Glutamatergic neuron (in vitro differentiated cells): Measurements from ENCODE around the gene HRH3. TPM values are rescaled to one million over a fixed set of nuclear protein-coding genes. Genes with fewer than 3 reads are reported as not detected.

Experiments
- DNase-seq: peaks from one replicate; pipeline ENCODE4 v3.0.0; 2022
- H3K27ac Mint-ChIP-seq: one replicate; pipeline ENCODE4 v1.8.0; 2020; ENCODE audit warnings: mild to moderate bottlenecking, mixed read lengths, inconsistent platforms; ENCODE audit not compliant: unreplicated experiment
- H3K27me3 Mint-ChIP-seq: one replicate; pipeline ENCODE4 v1.8.0; 2020; ENCODE audit warnings: mild to moderate bottlenecking, moderate library complexity, mixed read lengths, inconsistent platforms; ENCODE audit not compliant: unreplicated experiment
- H3K36me3 Mint-ChIP-seq: one replicate; pipeline ENCODE4 v1.8.0; 2020; ENCODE audit warnings: mild to moderate bottlenecking, mixed read lengths, inconsistent platforms; ENCODE audit not compliant: unreplicated experiment
- H3K4me1 Mint-ChIP-seq: one replicate; pipeline ENCODE4 v1.8.0; 2020; ENCODE audit warnings: mild to moderate bottlenecking, low read depth, mixed read lengths, inconsistent platforms; ENCODE audit not compliant: unreplicated experiment
- H3K4me3 Mint-ChIP-seq: one replicate; pipeline ENCODE4 v1.8.0; 2020; ENCODE audit warnings: mild to moderate bottlenecking, mixed read lengths, inconsistent platforms; ENCODE audit not compliant: unreplicated experiment
- H3K9me3 Mint-ChIP-seq: one replicate; pipeline ENCODE4 v1.8.0; 2020; ENCODE audit warnings: mild to moderate bottlenecking, moderate library complexity, mixed read lengths, inconsistent platforms; ENCODE audit not compliant: unreplicated experiment
- CTCF ChIP-seq: fragments of 200-600 bp; sonication (generic); IDR thresholded peaks from one replicate; pipeline ENCODE4 v1.5.0; 2021; ENCODE audit not compliant: partially characterized antibody, unreplicated experiment
- total RNA-seq: library from RNA; stranded (reverse); fragmentation: NEBNext Ultra II Directional; extraction: Animal tissue kit (Norgen Biotek cat#: 25700); gene quantifications from one replicate; pipeline ENCODE4 v1.2.1, GENCODE V29; 2021; ENCODE audit not compliant: unreplicated experiment

Gene HRH3
- total RNA-seq, 1 donor from 2014 or later = 13.7 TPM

- H3K4me3 Mint-ChIP-seq = no peak overlapping the region
- no peaks in the 10 kb centered on the region for H3K36me3 Mint-ChIP-seq
- H3K27me3 Mint-ChIP-seq = peaks cover 7% of the 10 kb centered on the region
- H3K27ac Mint-ChIP-seq = no peak overlapping the region
- no peak for DNase-seq
- peaks cover 7% of the 10 kb centered on the region for H3K9me3 Mint-ChIP-seq
- no peak for TF ChIP-seq CTCF
- peaks cover 5% of the 10 kb centered on the region for H3K4me1 Mint-ChIP-seq
These were observed 2.3 kb upstream of the HRH3 start for GRCh38 chr20:62222266-62222850.

GRCh38 chr20:62220666-62221568 lies 839 bp upstream of the HRH3 start:
- H3K4me3 Mint-ChIP-seq = peak overlapping the region; percentile 82
- TF ChIP-seq CTCF = no peak
- H3K27ac Mint-ChIP-seq = no peak overlapping the region
- peak; percentile 73 for DNase-seq
- peaks cover 7% of the 10 kb centered on the region for H3K27me3 Mint-ChIP-seq
- H3K36me3 Mint-ChIP-seq = no peaks in the 10 kb centered on the region
- peaks cover 6% of the 10 kb centered on the region for H3K9me3 Mint-ChIP-seq
- peaks cover 3% of the 10 kb centered on the region for H3K4me1 Mint-ChIP-seq

GRCh38 chr20:62219101-62219991 lies 732 bp downstream of the HRH3 start:
- H3K9me3 Mint-ChIP-seq = peaks cover 4% of the 10 kb centered on the region
- TF ChIP-seq CTCF = no peak
- DNase-seq = peak; percentile 65
- H3K4me1 Mint-ChIP-seq = peaks cover 3% of the 10 kb centered on the region
- H3K4me3 Mint-ChIP-seq = peak overlapping the region; percentile 85
- peaks cover 2% of the 10 kb centered on the region for H3K27me3 Mint-ChIP-seq
- H3K27ac Mint-ChIP-seq = no peak overlapping the region
- no peaks in the 10 kb centered on the region for H3K36me3 Mint-ChIP-seq

GRCh38 chr20:62217913-62218773 lies 1.9 kb downstream of the HRH3 start:
- no peaks in the 10 kb centered on the region for H3K36me3 Mint-ChIP-seq
- TF ChIP-seq CTCF = no peak
- H3K4me1 Mint-ChIP-seq = peaks cover 3% of the 10 kb centered on the region
- peak; percentile 37 for DNase-seq
- H3K27ac Mint-ChIP-seq = no peak overlapping the region
- H3K9me3 Mint-ChIP-seq = peaks cover 4% of the 10 kb centered on the region
- H3K4me3 Mint-ChIP-seq = peak overlapping the region; percentile 85
- no peaks in the 10 kb centered on the region for H3K27me3 Mint-ChIP-seq
